HG03175 (cell line): ENCODE measurements around the gene SLC66A3.

Experiments used
- ATAC-seq: cut with Tn5 transposase; IDR thresholded peaks from one replicate; pipeline ENCODE4 v1.9.1; 2021; ENCODE audit warnings: mild to moderate bottlenecking, moderate library complexity; ENCODE audit not compliant: unreplicated experiment

SLC66A3 gene

DNA sequence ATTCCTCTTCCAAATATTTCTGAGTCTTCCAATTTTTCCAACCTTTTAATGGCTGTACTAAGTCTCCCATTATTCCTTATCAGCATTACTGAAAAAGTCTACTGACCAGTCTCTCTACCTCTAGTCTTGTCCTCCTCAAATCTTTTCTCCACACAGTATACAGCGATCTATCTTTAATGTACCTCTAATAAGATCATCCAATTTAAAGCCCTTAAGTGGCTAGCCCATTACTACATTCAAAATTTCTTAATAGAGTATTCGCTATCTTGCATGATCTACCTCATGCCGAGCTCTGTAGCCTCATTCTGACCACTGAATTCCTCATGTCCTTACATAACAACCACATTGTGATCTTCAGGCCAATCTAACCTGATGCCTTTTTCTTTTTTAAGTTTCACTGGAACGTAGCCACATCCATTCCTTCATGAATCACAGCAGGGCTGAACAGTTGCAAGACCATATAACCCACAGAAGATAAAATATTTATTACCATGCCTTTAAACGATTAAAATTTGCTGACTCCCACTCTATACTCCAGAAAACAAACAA is 57.9 kb downstream of the SLC66A3 start:
- no peak for ATAC-seq

DNA sequence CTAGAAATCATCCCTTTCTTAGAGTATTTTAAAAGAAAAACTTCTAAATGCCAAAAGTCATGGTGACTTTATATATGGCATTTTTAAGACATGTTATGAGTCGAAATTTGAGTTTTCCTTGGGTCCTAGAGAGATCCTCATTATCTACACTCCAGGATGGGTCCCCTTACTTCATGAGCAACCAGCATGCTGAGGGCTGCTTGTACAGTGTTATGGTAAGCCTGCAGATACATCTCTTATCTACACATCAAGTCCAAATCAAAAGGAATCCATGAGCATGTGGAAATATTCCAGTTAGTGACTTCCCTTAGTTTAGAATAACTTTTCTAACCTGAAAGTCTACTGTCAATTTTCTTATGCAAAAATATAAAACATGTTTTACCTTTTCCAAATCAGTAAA is 58.7 kb downstream of the SLC66A3 start:
- ATAC-seq = no peak

DNA sequence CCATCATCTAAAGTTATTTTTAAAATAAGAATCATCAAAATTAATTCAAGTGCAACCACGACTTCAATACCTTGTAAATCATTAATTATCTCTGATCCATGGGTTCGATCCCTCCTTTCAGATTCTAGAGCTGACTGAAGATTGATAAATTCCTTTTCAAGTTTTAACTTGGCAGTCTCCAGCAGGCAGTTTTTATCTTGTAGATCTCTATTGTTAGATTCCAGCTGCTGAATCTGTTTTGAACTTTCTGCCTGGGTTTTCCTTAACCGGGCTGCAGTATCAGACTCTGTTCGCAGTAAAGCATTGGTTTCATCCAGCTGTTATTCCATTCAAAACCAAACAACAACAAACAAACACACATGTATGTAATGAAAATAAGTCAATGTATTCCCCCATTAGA is 59.5 kb downstream of the SLC66A3 start:
- ATAC-seq = no peak

DNA sequence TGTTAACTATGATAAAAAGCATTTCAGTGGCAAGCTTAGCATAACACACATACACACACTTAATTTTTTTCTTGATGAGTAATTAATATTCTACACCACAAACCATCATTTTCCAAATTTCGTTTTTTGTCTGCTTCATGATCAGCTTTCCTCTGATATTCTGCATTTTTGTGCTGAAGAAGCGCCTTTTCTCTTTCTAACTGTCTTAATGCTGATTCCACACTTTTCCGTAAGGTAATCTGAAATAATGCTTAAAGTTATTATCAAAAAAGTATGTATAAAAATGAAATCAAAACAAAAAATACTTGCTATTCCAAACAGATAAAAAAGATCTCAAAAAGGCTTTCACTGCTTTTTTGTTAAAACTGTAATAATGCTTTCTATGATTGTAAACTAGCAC is 60.1 kb downstream of the SLC66A3 start:
- ATAC-seq = no peak

DNA sequence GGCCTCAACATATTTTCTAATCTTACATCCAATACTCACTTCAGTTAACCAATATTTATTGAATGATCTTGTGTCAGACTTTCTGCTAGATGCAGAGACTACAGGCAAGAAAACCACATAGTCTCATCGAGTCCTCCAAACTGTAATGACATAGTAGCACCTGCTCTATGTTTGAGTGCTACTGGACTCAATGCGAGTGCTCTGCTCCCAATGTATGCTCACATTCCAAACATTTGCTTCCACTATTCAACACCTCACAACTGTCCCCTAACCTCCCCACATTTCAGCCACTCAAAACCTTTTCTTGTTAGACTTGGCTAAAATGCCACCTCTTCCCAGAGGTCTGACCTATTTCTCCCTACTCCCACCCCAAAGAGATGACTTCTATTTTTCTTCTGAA is 65.2 kb downstream of the SLC66A3 start:
- no peak for ATAC-seq

DNA sequence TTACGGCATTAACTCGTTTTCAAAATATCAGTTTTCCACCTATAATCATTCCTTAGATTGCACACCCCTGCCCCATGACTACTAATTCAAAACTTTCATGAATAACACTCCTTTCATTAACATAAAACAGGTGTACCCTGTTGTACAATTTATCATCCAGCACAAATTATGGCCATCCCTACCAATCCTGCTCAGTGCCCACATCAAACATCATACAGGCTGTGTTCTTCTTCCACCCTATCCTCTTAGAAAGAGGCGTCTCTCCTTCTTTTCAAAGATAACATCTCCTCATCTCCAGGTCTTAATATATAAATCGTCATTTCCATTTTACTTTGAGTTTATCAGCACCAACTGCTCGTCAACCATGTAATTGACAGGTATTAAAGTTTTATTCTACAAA is 67.6 kb downstream of the SLC66A3 start:
- no peak for ATAC-seq

DNA sequence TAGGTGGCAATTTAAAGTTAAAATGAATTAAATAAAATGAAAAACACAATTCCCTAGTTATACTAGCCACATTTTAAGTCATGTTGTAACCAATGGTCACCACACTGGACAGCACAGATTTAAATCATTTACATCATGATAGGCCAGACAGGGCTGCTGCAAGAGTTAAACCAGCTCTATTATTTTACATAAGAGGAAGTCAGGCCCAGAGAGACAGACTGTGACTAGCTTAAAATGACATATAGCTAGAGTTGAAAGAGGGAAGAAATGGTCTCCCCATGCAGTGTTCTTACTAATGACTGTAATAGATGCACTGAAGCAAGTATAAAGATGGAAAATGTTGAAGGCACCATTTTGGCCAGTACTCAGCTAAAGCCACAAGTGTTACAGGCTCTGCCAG is 69.6 kb downstream of the SLC66A3 start:
- ATAC-seq = no peak

DNA sequence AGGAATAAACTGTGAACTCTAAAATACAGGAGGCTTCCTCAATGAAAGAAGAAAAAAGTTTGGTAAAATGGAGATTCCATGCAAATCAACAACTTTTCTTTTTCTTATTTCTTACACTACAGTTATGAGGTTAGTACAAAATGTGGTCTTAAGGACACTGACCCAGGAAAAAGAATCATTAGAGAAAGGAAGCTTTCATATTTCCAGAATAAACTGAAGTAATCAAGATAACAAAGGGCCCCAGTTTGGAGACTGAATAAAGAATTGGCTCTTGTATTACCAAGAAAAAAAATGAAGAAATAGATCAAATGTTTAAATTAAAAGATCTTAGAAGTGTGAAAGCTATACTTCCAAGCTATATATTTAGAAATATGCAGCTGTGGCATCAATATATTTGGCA is 72.3 kb downstream of the SLC66A3 start:
- ATAC-seq = no peak
